ENCODE results near the gene SPCS3.
"Not testable (repeated sequence)": the region's sequence is repeated elsewhere in the genome, so short reads cannot be mapped to it uniquely, and the experiment has no call there.

SPCS3 gene

GRCh38 chr4:176293660-176294059 lies 26.1 kb upstream of the SPCS3 start:
- Histone ChIP-seq H3K27me3 (ENCODE audit: insufficient read depth, poor library complexity, severe bottlenecking) (no peaks in the 10 kb centered on the region), H3K4me3 (replicated peaks; ENCODE audit: insufficient read depth, low read length) (no peak overlapping the region), H3K27ac (replicated peaks) (no peak overlapping the region)
- no peak for DNase-seq (ENCODE audit: low read depth in 1 of 2, low spot score in 1 of 2)
- TF ChIP-seq CTCF (IDR thresholded peaks at IDR 0.05; ENCODE audit: insufficient read depth, low read length) (no peak), GABPA (IDR thresholded peaks at IDR 0.05; ENCODE audit: low read depth) (no peak)

- not testable (repeated sequence) for H3K27ac ChIP-seq (replicated peaks); DNase-seq (ENCODE audit: low read depth in 1 of 2, low spot score in 1 of 2); H3K4me3 ChIP-seq (replicated peaks; ENCODE audit: insufficient read depth, low read length); H3K27me3 ChIP-seq (ENCODE audit: insufficient read depth, poor library complexity, severe bottlenecking)
These were observed 23.9 kb upstream of the SPCS3 start for GRCh38 chr4:176295907-176296306.

DNA sequence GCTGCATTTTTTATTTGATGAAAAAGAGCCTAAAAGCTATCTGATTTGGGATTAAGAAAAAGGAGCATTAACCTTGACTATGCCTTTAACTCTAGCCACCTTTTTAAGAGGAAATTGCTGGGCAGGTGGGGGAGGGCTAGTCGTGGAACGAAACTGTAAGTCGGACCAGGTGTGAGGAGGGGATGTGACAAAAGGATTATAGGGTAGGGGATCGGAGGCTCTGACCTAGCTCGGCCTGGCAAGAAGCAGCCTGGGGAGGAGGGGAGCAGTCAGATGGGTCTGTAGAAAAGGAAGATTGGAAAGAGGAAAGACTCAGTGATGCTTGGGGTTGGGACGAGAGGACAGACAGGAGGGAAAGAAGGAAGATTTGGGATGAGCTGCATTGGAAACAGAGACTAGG lies 21.1 kb upstream of the SPCS3 start:
- no peak for DNase-seq (ENCODE audit: low read depth in 1 of 2, low spot score in 1 of 2)
- Histone ChIP-seq H3K4me3 (replicated peaks; ENCODE audit: insufficient read depth, low read length) (no peak overlapping the region), H3K27ac (replicated peaks) (no peak overlapping the region), H3K27me3 (ENCODE audit: insufficient read depth, poor library complexity, severe bottlenecking) (peaks cover 2% of the 10 kb centered on the region)
- TF ChIP-seq, protein P1, sequence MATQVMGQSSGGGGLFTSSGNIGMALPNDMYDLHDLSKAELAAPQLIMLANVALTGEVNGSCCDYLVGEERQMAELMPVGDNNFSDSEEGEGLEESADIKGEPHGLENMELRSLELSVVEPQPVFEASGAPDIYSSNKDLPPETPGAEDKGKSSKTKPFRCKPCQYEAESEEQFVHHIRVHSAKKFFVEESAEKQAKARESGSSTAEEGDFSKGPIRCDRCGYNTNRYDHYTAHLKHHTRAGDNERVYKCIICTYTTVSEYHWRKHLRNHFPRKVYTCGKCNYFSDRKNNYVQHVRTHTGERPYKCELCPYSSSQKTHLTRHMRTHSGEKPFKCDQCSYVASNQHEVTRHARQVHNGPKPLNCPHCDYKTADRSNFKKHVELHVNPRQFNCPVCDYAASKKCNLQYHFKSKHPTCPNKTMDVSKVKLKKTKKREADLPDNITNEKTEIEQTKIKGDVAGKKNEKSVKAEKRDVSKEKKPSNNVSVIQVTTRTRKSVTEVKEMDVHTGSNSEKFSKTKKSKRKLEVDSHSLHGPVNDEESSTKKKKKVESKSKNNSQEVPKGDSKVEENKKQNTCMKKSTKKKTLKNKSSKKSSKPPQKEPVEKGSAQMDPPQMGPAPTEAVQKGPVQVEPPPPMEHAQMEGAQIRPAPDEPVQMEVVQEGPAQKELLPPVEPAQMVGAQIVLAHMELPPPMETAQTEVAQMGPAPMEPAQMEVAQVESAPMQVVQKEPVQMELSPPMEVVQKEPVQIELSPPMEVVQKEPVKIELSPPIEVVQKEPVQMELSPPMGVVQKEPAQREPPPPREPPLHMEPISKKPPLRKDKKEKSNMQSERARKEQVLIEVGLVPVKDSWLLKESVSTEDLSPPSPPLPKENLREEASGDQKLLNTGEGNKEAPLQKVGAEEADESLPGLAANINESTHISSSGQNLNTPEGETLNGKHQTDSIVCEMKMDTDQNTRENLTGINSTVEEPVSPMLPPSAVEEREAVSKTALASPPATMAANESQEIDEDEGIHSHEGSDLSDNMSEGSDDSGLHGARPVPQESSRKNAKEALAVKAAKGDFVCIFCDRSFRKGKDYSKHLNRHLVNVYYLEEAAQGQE (IDR thresholded peaks at IDR 0.05; ENCODE audit: insufficient replicate concordance, low read depth): no peak
- TF ChIP-seq POLR2AphosphoS5 (IDR thresholded peaks at IDR 0.05; ENCODE audit: low read depth) (no peak), CTCF (IDR thresholded peaks at IDR 0.05; ENCODE audit: insufficient read depth, low read length) (no peak), SPI1 (IDR thresholded peaks at IDR 0.05; ENCODE audit: borderline replicate concordance, low read depth) (no peak), GABPA (IDR thresholded peaks at IDR 0.05; ENCODE audit: low read depth) (no peak)

GRCh38 chr4:176300036-176300435 lies 19.7 kb upstream of the SPCS3 start:
- Histone ChIP-seq H3K27ac (replicated peaks) (no peak overlapping the region), H3K27me3 (ENCODE audit: insufficient read depth, poor library complexity, severe bottlenecking) (peaks cover 4% of the 10 kb centered on the region), H3K4me3 (replicated peaks; ENCODE audit: insufficient read depth, low read length) (no peak overlapping the region)
- no peak for TF ChIP-seq CTCF (IDR thresholded peaks at IDR 0.05; ENCODE audit: insufficient read depth, low read length)
- no peak for TF ChIP-seq SPI1 (IDR thresholded peaks at IDR 0.05; ENCODE audit: borderline replicate concordance, low read depth)
- TF ChIP-seq POLR2AphosphoS5 (IDR thresholded peaks at IDR 0.05; ENCODE audit: low read depth): no peak
- no peak for TF ChIP-seq GABPA (IDR thresholded peaks at IDR 0.05; ENCODE audit: low read depth)
- TF ChIP-seq, protein P1 (IDR thresholded peaks at IDR 0.05; ENCODE audit: insufficient replicate concordance, low read depth): no peak
- no peak for DNase-seq (ENCODE audit: low read depth in 1 of 2, low spot score in 1 of 2)
